ENCODE measurements around the gene CD300LF. TPM values are rescaled to one million over a fixed set of nuclear protein-coding genes. Genes with fewer than 3 reads are reported as not detected.

CD300LF gene
- total and polyA plus RNA-seq, 2 experiments from 2014 or later, result 0.44 TPM; not detected in 1

GRCh38 chr17:74734256-74734655, 21.5 kb upstream of the CD300LF start:
- Histone ChIP-seq H3K36me3 (replicated peaks; ENCODE audit: insufficient read depth, low read depth) (no peaks in the 10 kb centered on the region), H3K4me3 (no peak overlapping the region), H4K20me1 (ENCODE audit: insufficient read depth, poor library complexity, severe bottlenecking) (no peaks in the 10 kb centered on the region), H3K9me2 (replicated peaks; ENCODE audit: insufficient read depth) (no peaks in the 10 kb centered on the region), H3K4me1 (ENCODE audit: insufficient read depth) (peaks cover 13% of the 10 kb centered on the region), H2AFZ (no peak overlapping the region), H3K79me2 (no peaks in the 10 kb centered on the region), H3K4me2 (no peak overlapping the region), H3K27me3 (no peaks in the 10 kb centered on the region), H3K9me3 (ENCODE audit: low read depth) (no peaks in the 10 kb centered on the region), H3K27ac (no peak overlapping the region)
- no peak for DNase-seq (ENCODE audit: low spot score)
- TF ChIP-seq CTCF (IDR thresholded peaks at IDR 0.05; ENCODE audit: poor library complexity) (no peak), EZH2 (IDR thresholded peaks at IDR 0.05; ENCODE audit: borderline replicate concordance) (no peak), EZH2phosphoT487 (IDR thresholded peaks at IDR 0.05; ENCODE audit: low read depth, severe bottlenecking, unreplicated experiment) (no peak)
- 93% methylated on average over 3 of the region's 3 CpGs for WGBS (ENCODE audit: low lambda C conversion rate, missing lambda C conversion rate)

GRCh38 chr17:74733365-74734122, 20.8 kb upstream of the CD300LF start:
- DNase-seq (ENCODE audit: low spot score), result no peak
- H3K9me3 ChIP-seq (ENCODE audit: low read depth), result no peaks in the 10 kb centered on the region

GRCh38 chr17:74732042-74732867, 19.5 kb upstream of the CD300LF start:
- H3K27ac ChIP-seq, result no peak overlapping the region
- no peak overlapping the region for H3K4me2 ChIP-seq
- H3K36me3 ChIP-seq (replicated peaks; ENCODE audit: insufficient read depth, low read depth), result no peaks in the 10 kb centered on the region
- no peaks in the 10 kb centered on the region for H3K9me2 ChIP-seq (replicated peaks; ENCODE audit: insufficient read depth)
- no peaks in the 10 kb centered on the region for H3K79me2 ChIP-seq
- H3K4me1 ChIP-seq (ENCODE audit: insufficient read depth), result no peaks in the 10 kb centered on the region
- no peak overlapping the region for H3K4me3 ChIP-seq
- no peak overlapping the region for H2AFZ ChIP-seq
- H3K27me3 ChIP-seq, result no peaks in the 10 kb centered on the region
- no peaks in the 10 kb centered on the region for H3K9me3 ChIP-seq (ENCODE audit: low read depth)
- 80% methylated on average over 12 of the region's 12 CpGs for WGBS (ENCODE audit: low lambda C conversion rate, missing lambda C conversion rate)
- DNase-seq (ENCODE audit: low spot score), result no peak
- H4K20me1 ChIP-seq (ENCODE audit: insufficient read depth, poor library complexity, severe bottlenecking), result no peaks in the 10 kb centered on the region
- TF ChIP-seq EZH2phosphoT487 (IDR thresholded peaks at IDR 0.05; ENCODE audit: low read depth, severe bottlenecking, unreplicated experiment), result no peak
- no peak for TF ChIP-seq CTCF (IDR thresholded peaks at IDR 0.05; ENCODE audit: poor library complexity)

More at GRCh38 chr17:74733365-74734122, 20.8 kb upstream of the CD300LF start:
- no peaks in the 10 kb centered on the region for H3K36me3 ChIP-seq (replicated peaks; ENCODE audit: insufficient read depth, low read depth)
- H3K79me2 ChIP-seq, result no peaks in the 10 kb centered on the region
- H2AFZ ChIP-seq, result no peak overlapping the region
- H3K9me2 ChIP-seq (replicated peaks; ENCODE audit: insufficient read depth), result no peaks in the 10 kb centered on the region
- no peak overlapping the region for H3K4me2 ChIP-seq
- no peak overlapping the region for H3K27ac ChIP-seq
- H3K27me3 ChIP-seq, result no peaks in the 10 kb centered on the region
- peaks cover 9% of the 10 kb centered on the region for H3K4me1 ChIP-seq (ENCODE audit: insufficient read depth)
- H3K4me3 ChIP-seq, result no peak overlapping the region
- WGBS (ENCODE audit: low lambda C conversion rate, missing lambda C conversion rate), result 76% methylated on average over 8 of the region's 9 CpGs
- no peaks in the 10 kb centered on the region for H4K20me1 ChIP-seq (ENCODE audit: insufficient read depth, poor library complexity, severe bottlenecking)
- TF ChIP-seq CTCF (IDR thresholded peaks at IDR 0.05; ENCODE audit: poor library complexity) (no peak), EZH2 (IDR thresholded peaks at IDR 0.05; ENCODE audit: borderline replicate concordance) (no peak), EZH2phosphoT487 (IDR thresholded peaks at IDR 0.05; ENCODE audit: low read depth, severe bottlenecking, unreplicated experiment) (no peak)

All from hepatocyte (in vitro differentiated cells).